Testis (tissue), 3 donors: ENCODE results near the gene CDH2. TPM values are rescaled to one million over a fixed set of nuclear protein-coding genes. Genes with fewer than 3 reads are reported as not detected.

Experiments
- DNase-seq: peaks from one replicate; pipeline ENCODE4 v3.0.0-alpha.2; 2019
- H3K27ac ChIP-seq, 2 donors: fragments of 200-600 bp; sonication (generic); one replicate each; pipeline ENCODE4 v1.5.1; 2019
- H3K27me3 ChIP-seq: fragments of 200-600 bp; sonication (generic); one replicate; pipeline ENCODE4 v1.5.1; 2019
- H3K36me3 ChIP-seq: fragments of 200-600 bp; sonication (generic); one replicate; pipeline ENCODE4 v1.5.1; 2017; ENCODE audit warnings: low read depth; ENCODE audit errors: missing control alignments
- H3K4me1 ChIP-seq: fragments of 200-600 bp; sonication (generic); one replicate; pipeline ENCODE4 v1.5.1; 2019
- H3K4me3 ChIP-seq, 2 donors: fragments of 200-600 bp; sonication (generic); one replicate each; pipeline ENCODE4 v1.5.1; 2017 to 2019
- H3K9me3 ChIP-seq: fragments of 200-600 bp; sonication (generic); one replicate; pipeline ENCODE4 v1.5.1; 2017
- CTCF ChIP-seq, 3 experiments: fragments of 450-650 bp in 2 of 3; fragments of 200-600 bp in 1 of 3; sonication (generic) in 1 of 3; IDR thresholded peaks; one replicate each; pipeline ENCODE4 v1.5.1; 2016 to 2019; ENCODE audit warnings: antibody characterized with exemption in 3 of 3, mild to moderate bottlenecking in 2 of 3, moderate library complexity in 1 of 3
- POLR2A ChIP-seq: fragments of 450-650 bp; IDR thresholded peaks from one replicate; pipeline ENCODE4 v1.6.1; 2017; ENCODE audit warnings: antibody characterized with exemption, mild to moderate bottlenecking, moderate library complexity
- WGBS, 2 donors: methylation state at CpG; one replicate each; pipeline ENCODE4 v1.1.5; 2018; 5-methylcytosine and 5-hydroxymethylcytosine counted together
- intact Hi-C: fragments of 100-400 bp; cut with DNase I; formaldehyde crosslinking; loops from one replicate; pipeline ENCODE4 v1.15.1; 2023; ENCODE audit warnings: low total_unique reads
- polyA plus RNA-seq: library from polyadenylated mRNA; stranded (reverse); fragments of 350-450 nt; fragmentation: Illumina TruSeq; extraction: RNeasy Lipid Tissue Mini Kit (QIAGEN cat#74804); gene quantifications from one replicate; pipeline ENCODE4 v1.2.3, GENCODE V29; 2014; ENCODE audit warnings: low read depth, low replicate concordance; ENCODE audit not compliant: insufficient read depth
- total RNA-seq, 2 donors: library from RNA; depleted of rRNA; stranded (reverse); fragments of >200 nt; gene quantifications; one replicate each; pipeline ENCODE4 v1.2.3, GENCODE V29; 2016

Gene CDH2
- total and polyA plus RNA-seq, 3 donors from 2014 or later, result 98.6 to 165 (median 128) TPM

- no peak for TF ChIP-seq CTCF (IDR thresholded peaks at IDR 0.05)
- TF ChIP-seq POLR2A, result no peak
- Histone ChIP-seq H3K36me3 (no peaks in the 10 kb centered on the region), H3K4me3 (no peak overlapping the region), H3K27me3 (no peaks in the 10 kb centered on the region), H3K4me1 (peaks cover 15% of the 10 kb centered on the region), H3K9me3 (no peaks in the 10 kb centered on the region), H3K27ac (no peak overlapping the region)
- no peak for DNase-seq
- intact Hi-C loops, result no loop called here
- 44 to 69% methylated on average over 1 of the region's 1 CpG for WGBS, 2 donors
Measured at GRCh38 chr18:28151434-28151833, 25.5 kb downstream of the CDH2 start.

- 77 to 93% methylated on average over 1 of the region's 1 CpG for WGBS, 2 donors
Measured at GRCh38 chr18:28150925-28151324, 26.0 kb downstream of the CDH2 start.

GRCh38 chr18:28149810-28150420 lies 27.0 kb downstream of the CDH2 start:
- TF ChIP-seq CTCF (IDR thresholded peaks at IDR 0.05), result no peak
- TF ChIP-seq POLR2A, result no peak
- 81 to 88% methylated on average over 14 of the region's 14 CpGs for WGBS, 2 donors

More at GRCh38 chr18:28150925-28151324, 26.0 kb downstream of the CDH2 start:
- Histone ChIP-seq H3K4me3 (no peak overlapping the region), H3K27me3 (no peaks in the 10 kb centered on the region), H3K36me3 (no peaks in the 10 kb centered on the region), H3K9me3 (no peaks in the 10 kb centered on the region), H3K4me1 (peaks cover 13% of the 10 kb centered on the region), H3K27ac (no peak overlapping the region)
- TF ChIP-seq CTCF (IDR thresholded peaks at IDR 0.05), result no peak
- no peak for TF ChIP-seq POLR2A
- DNase-seq, result no peak
- intact Hi-C loops, result no loop called here

GRCh38 chr18:28147674-28148171 lies 29.2 kb downstream of the CDH2 start:
- TF ChIP-seq POLR2A (no peak), CTCF (IDR thresholded peaks at IDR 0.05) (no peak)
- intact Hi-C loops, result no loop called here
- no peak for DNase-seq
- H3K9me3 ChIP-seq, result no peaks in the 10 kb centered on the region
- no peaks in the 10 kb centered on the region for H3K27me3 ChIP-seq
- WGBS, 2 donors, result 40 to 55% methylated on average over 5 of the region's 5 CpGs
- H3K4me3 ChIP-seq, result no peak overlapping the region
- H3K27ac ChIP-seq, result peak overlapping the region in 1 of 2 donors; percentile 39
- H3K36me3 ChIP-seq, result no peaks in the 10 kb centered on the region
- peaks cover 12% of the 10 kb centered on the region for H3K4me1 ChIP-seq

More at GRCh38 chr18:28149810-28150420, 27.0 kb downstream of the CDH2 start:
- Histone ChIP-seq H3K27ac (no peak overlapping the region), H3K9me3 (no peaks in the 10 kb centered on the region), H3K4me1 (peaks cover 12% of the 10 kb centered on the region), H3K4me3 (no peak overlapping the region), H3K36me3 (no peaks in the 10 kb centered on the region), H3K27me3 (no peaks in the 10 kb centered on the region)
- DNase-seq, result no peak
- intact Hi-C loops, result no loop called here

- H3K9me3 ChIP-seq, result no peaks in the 10 kb centered on the region
- intact Hi-C loops, result no loop called here
- TF ChIP-seq CTCF (IDR thresholded peaks at IDR 0.05) (no peak), POLR2A (no peak)
- H3K27ac ChIP-seq, result no peak overlapping the region
- no peak for DNase-seq
- no peak overlapping the region for H3K4me3 ChIP-seq
- H3K36me3 ChIP-seq, result no peaks in the 10 kb centered on the region
- 69 to 70% methylated on average over 2 of the region's 2 CpGs for WGBS, 2 donors
- H3K4me1 ChIP-seq, result peaks cover 4% of the 10 kb centered on the region
- no peaks in the 10 kb centered on the region for H3K27me3 ChIP-seq
Measured at GRCh38 chr18:28143725-28144124, 33.2 kb downstream of the CDH2 start.
